ENCODE measurements around the gene ANO9.

GRCh38 chr11:429931-430456, 11.8 kb downstream of the ANO9 start:
- TF ChIP-seq CTCF (conservative IDR thresholded peaks at IDR 0.05; ENCODE audit: low read depth, low read length), result no peak
- no peak for TF ChIP-seq EZH2 (IDR thresholded peaks at IDR 0.05; ENCODE audit: low read length, unreplicated experiment)
- TF ChIP-seq EZH2phosphoT487 (IDR thresholded peaks at IDR 0.05; ENCODE audit: borderline replicate concordance, low read length), result no peak
